HTERT RPE-1 (cell line): ENCODE data around the gene FRMPD3.
"Not testable (repeated sequence)": the region's sequence is repeated elsewhere in the genome, so short reads cannot be mapped to it uniquely, and the experiment has no call there.

ENCODE experiments used
- in situ Hi-C: fragments of 300-500 bp; cut with MboI; formaldehyde crosslinking; loops from 4 replicates; pipeline ENCODE4 v1.14.3; 2020; ENCODE audit warnings: low sequenced_read_pairs

The FRMPD3 gene

GRCh38 chrX:107448998-107449835 is at the start of gene FRMPD3:
Gene FRMPD3 (plus strand): TSS chrX:107449652. CDS start chrX:107526589, 76,937 bp downstream.
- in situ Hi-C loops, result no loop called here

- in situ Hi-C loops, result no loop called here
Observed at GRCh38 chrX:107420571-107420970, 28.9 kb upstream of the FRMPD3 start.

- in situ Hi-C loops, result no loop called here
Observed at GRCh38 chrX:107421337-107421861, 28.1 kb upstream of the FRMPD3 start.

- in situ Hi-C loops, result no loop called here
Observed at GRCh38 chrX:107429090-107429489, 20.4 kb upstream of the FRMPD3 start.

GRCh38 chrX:107440187-107440586 is 9.3 kb upstream of the FRMPD3 start:
- in situ Hi-C loops, result no loop called here

- in situ Hi-C loops, result no loop called here
Observed at GRCh38 chrX:107440692-107441091, 8.8 kb upstream of the FRMPD3 start.

GRCh38 chrX:107442914-107443527 is 6.4 kb upstream of the FRMPD3 start:
- in situ Hi-C loops, result no loop called here

- in situ Hi-C loops, result no loop called here
Observed at GRCh38 chrX:107445146-107445545, 4.3 kb upstream of the FRMPD3 start.

- in situ Hi-C loops, result no loop called here
Observed at GRCh38 chrX:107445631-107446030, 3.8 kb upstream of the FRMPD3 start.

- in situ Hi-C loops, result no loop called here
Observed at GRCh38 chrX:107447642-107448041, 1.8 kb upstream of the FRMPD3 start.

- in situ Hi-C loops, result no loop called here
Observed at GRCh38 chrX:107448625-107448997, 841 bp upstream of the FRMPD3 start.

- in situ Hi-C loops, result no loop called here
Observed at GRCh38 chrX:107450823-107451509, 1.5 kb downstream of the FRMPD3 start.

GRCh38 chrX:107451731-107452130 is 2.3 kb downstream of the FRMPD3 start:
- in situ Hi-C loops, result no loop called here

- in situ Hi-C loops, result no loop called here
Observed at GRCh38 chrX:107452581-107452980, 3.1 kb downstream of the FRMPD3 start.

- in situ Hi-C loops, result no loop called here
Observed at GRCh38 chrX:107454302-107454701, 4.8 kb downstream of the FRMPD3 start.

- in situ Hi-C loops, result no loop called here
Observed at GRCh38 chrX:107457289-107457688, 7.8 kb downstream of the FRMPD3 start.

GRCh38 chrX:107465932-107466620 is 16.6 kb downstream of the FRMPD3 start:
- in situ Hi-C loops, result no loop called here

GRCh38 chrX:107467271-107467670 is 17.8 kb downstream of the FRMPD3 start:
- in situ Hi-C loops, result no loop called here

- in situ Hi-C loops, result no loop called here
Observed at GRCh38 chrX:107470198-107470597, 20.7 kb downstream of the FRMPD3 start.

GRCh38 chrX:107470971-107471370 is 21.5 kb downstream of the FRMPD3 start:
- in situ Hi-C loops, result no loop called here

- in situ Hi-C loops, result not testable (repeated sequence)
Observed at GRCh38 chrX:107471420-107471819, 22.0 kb downstream of the FRMPD3 start.
